ENCODE results near the gene SMYD4. TPM values are rescaled to one million over a fixed set of nuclear protein-coding genes. Genes with fewer than 3 reads are reported as not detected.

Gene SMYD4
- total RNA-seq, 1 donor from 2014 or later: 8.4 TPM

- H3K27ac ChIP-seq (ENCODE audit: low read depth, low read length): peak overlapping the region; percentile 94
- H3K36me3 ChIP-seq (ENCODE audit: control insufficient read depth in 3 of 3, insufficient read depth in 3 of 3, low read length in 3 of 3): peaks cover 0 to 3% (median 2%) of the 10 kb centered on the region in 3 donors
- H3K27me3 ChIP-seq (ENCODE audit: control insufficient read depth in 3 of 3, insufficient read depth in 3 of 3, low read length in 3 of 3): no peaks in the 10 kb centered on the region
- no peaks in the 10 kb centered on the region for H3K9me3 ChIP-seq (ENCODE audit: control insufficient read depth in 3 of 3, low read length in 3 of 3)
- peak overlapping the region; percentile 15 to 60 (median 33) for H3K4me3 ChIP-seq (ENCODE audit: low read length in 3 of 3)
- peaks cover 50 to 51% (median 51%) of the 10 kb centered on the region in 3 donors for H3K4me1 ChIP-seq (ENCODE audit: control insufficient read depth in 3 of 3, insufficient read depth in 3 of 3, low read length in 3 of 3)
- peak overlapping the region; percentile 41 to 75 (median 54) for H3K9ac ChIP-seq (ENCODE audit: low read depth in 1 of 3, low read length in 3 of 3)
These were observed 42.3 kb downstream of the SMYD4 start for GRCh38 chr17:1787301-1787902.

- Histone ChIP-seq H3K36me3 (ENCODE audit: control insufficient read depth in 3 of 3, insufficient read depth in 3 of 3, low read length in 3 of 3) (peaks cover 0 to 3% (median 2%) of the 10 kb centered on the region in 3 donors), H3K9ac (ENCODE audit: low read depth in 1 of 3, low read length in 3 of 3) (peak overlapping the region; percentile 27 to 75 (median 41)), H3K4me3 (ENCODE audit: low read length in 3 of 3) (peak overlapping the region in 2 of 3 donors; percentile 15 to 60), H3K4me1 (ENCODE audit: control insufficient read depth in 3 of 3, insufficient read depth in 3 of 3, low read length in 3 of 3) (peaks cover 57 to 58% (median 58%) of the 10 kb centered on the region in 3 donors), H3K27ac (ENCODE audit: low read depth, low read length) (peak overlapping the region; percentile 94), H3K27me3 (ENCODE audit: control insufficient read depth in 3 of 3, insufficient read depth in 3 of 3, low read length in 3 of 3) (no peaks in the 10 kb centered on the region), H3K9me3 (ENCODE audit: control insufficient read depth in 3 of 3, low read length in 3 of 3) (no peaks in the 10 kb centered on the region)
These were observed 43.0 kb downstream of the SMYD4 start for GRCh38 chr17:1786708-1787107.

GRCh38 chr17:1785930-1786329 lies 43.8 kb downstream of the SMYD4 start:
- Histone ChIP-seq H3K9ac (ENCODE audit: low read depth in 1 of 3, low read length in 3 of 3) (peak overlapping the region; percentile 41 to 75 (median 65)), H3K27me3 (ENCODE audit: control insufficient read depth in 3 of 3, insufficient read depth in 3 of 3, low read length in 3 of 3) (no peaks in the 10 kb centered on the region), H3K4me3 (ENCODE audit: low read length in 3 of 3) (peak overlapping the region in 1 of 3 donors; percentile 35), H3K4me1 (ENCODE audit: control insufficient read depth in 3 of 3, insufficient read depth in 3 of 3, low read length in 3 of 3) (peaks cover 64 to 65% (median 64%) of the 10 kb centered on the region in 3 donors), H3K9me3 (ENCODE audit: control insufficient read depth in 3 of 3, low read length in 3 of 3) (no peaks in the 10 kb centered on the region), H3K36me3 (ENCODE audit: control insufficient read depth in 3 of 3, insufficient read depth in 3 of 3, low read length in 3 of 3) (peaks cover 3 to 8% (median 5%) of the 10 kb centered on the region in 3 donors), H3K27ac (ENCODE audit: low read depth, low read length) (peak overlapping the region; percentile 94)

- peaks cover 73 to 76% (median 73%) of the 10 kb centered on the region in 3 donors for H3K4me1 ChIP-seq (ENCODE audit: control insufficient read depth in 3 of 3, insufficient read depth in 3 of 3, low read length in 3 of 3)
These were observed 45.7 kb downstream of the SMYD4 start for GRCh38 chr17:1783834-1784611.

GRCh38 chr17:1783271-1783670 lies 46.4 kb downstream of the SMYD4 start:
- Histone ChIP-seq H3K27me3 (ENCODE audit: control insufficient read depth in 3 of 3, insufficient read depth in 3 of 3, low read length in 3 of 3) (no peaks in the 10 kb centered on the region), H3K9me3 (ENCODE audit: control insufficient read depth in 3 of 3, low read length in 3 of 3) (no peaks in the 10 kb centered on the region), H3K9ac (ENCODE audit: low read depth in 1 of 3, low read length in 3 of 3) (peak overlapping the region; percentile 77 to 86 (median 78)), H3K4me1 (ENCODE audit: control insufficient read depth in 3 of 3, insufficient read depth in 3 of 3, low read length in 3 of 3) (peaks cover 73 to 79% (median 73%) of the 10 kb centered on the region in 3 donors), H3K27ac (ENCODE audit: low read depth, low read length) (peak overlapping the region; percentile 98), H3K4me3 (ENCODE audit: low read length in 3 of 3) (peak overlapping the region; percentile 18 to 73 (median 51)), H3K36me3 (ENCODE audit: control insufficient read depth in 3 of 3, insufficient read depth in 3 of 3, low read length in 3 of 3) (peaks cover 6 to 12% (median 12%) of the 10 kb centered on the region in 3 donors)

More at GRCh38 chr17:1783834-1784611, 45.7 kb downstream of the SMYD4 start:
- peak overlapping the region; percentile 18 to 73 (median 51) for H3K4me3 ChIP-seq (ENCODE audit: low read length in 3 of 3)
- H3K9ac ChIP-seq (ENCODE audit: low read depth in 1 of 3, low read length in 3 of 3): peak overlapping the region; percentile 77 to 86 (median 78)
- peaks cover 3 to 8% (median 8%) of the 10 kb centered on the region in 3 donors for H3K36me3 ChIP-seq (ENCODE audit: control insufficient read depth in 3 of 3, insufficient read depth in 3 of 3, low read length in 3 of 3)
- H3K27ac ChIP-seq (ENCODE audit: low read depth, low read length): peak overlapping the region; percentile 98
- no peaks in the 10 kb centered on the region for H3K27me3 ChIP-seq (ENCODE audit: control insufficient read depth in 3 of 3, insufficient read depth in 3 of 3, low read length in 3 of 3)
- H3K9me3 ChIP-seq (ENCODE audit: control insufficient read depth in 3 of 3, low read length in 3 of 3): no peaks in the 10 kb centered on the region

GRCh38 chr17:1782171-1782567 lies 47.5 kb downstream of the SMYD4 start:
- Histone ChIP-seq H3K4me3 (ENCODE audit: low read length in 3 of 3) (peak overlapping the region in 1 of 3 donors; percentile 61), H3K27ac (ENCODE audit: low read depth, low read length) (peak overlapping the region; percentile 98), H3K9ac (ENCODE audit: low read depth in 1 of 3, low read length in 3 of 3) (peak overlapping the region; percentile 15 to 86 (median 25)), H3K36me3 (ENCODE audit: control insufficient read depth in 3 of 3, insufficient read depth in 3 of 3, low read length in 3 of 3) (peaks cover 16 to 20% (median 18%) of the 10 kb centered on the region in 3 donors), H3K4me1 (ENCODE audit: control insufficient read depth in 3 of 3, insufficient read depth in 3 of 3, low read length in 3 of 3) (peaks cover 65 to 70% (median 67%) of the 10 kb centered on the region in 3 donors), H3K27me3 (ENCODE audit: control insufficient read depth in 3 of 3, insufficient read depth in 3 of 3, low read length in 3 of 3) (no peaks in the 10 kb centered on the region), H3K9me3 (ENCODE audit: control insufficient read depth in 3 of 3, low read length in 3 of 3) (no peaks in the 10 kb centered on the region)

- no peaks in the 10 kb centered on the region for H3K27me3 ChIP-seq (ENCODE audit: control insufficient read depth in 3 of 3, insufficient read depth in 3 of 3, low read length in 3 of 3)
- H3K4me3 ChIP-seq (ENCODE audit: low read length in 3 of 3): peak overlapping the region in 2 of 3 donors; percentile 16 to 41
- H3K27ac ChIP-seq (ENCODE audit: low read depth, low read length): peak overlapping the region; percentile 80
- peaks cover 58 to 70% (median 63%) of the 10 kb centered on the region in 3 donors for H3K4me1 ChIP-seq (ENCODE audit: control insufficient read depth in 3 of 3, insufficient read depth in 3 of 3, low read length in 3 of 3)
- peak overlapping the region; percentile 12 to 50 (median 41) for H3K9ac ChIP-seq (ENCODE audit: low read depth in 1 of 3, low read length in 3 of 3)
- peaks cover 33 to 42% (median 37%) of the 10 kb centered on the region in 3 donors for H3K36me3 ChIP-seq (ENCODE audit: control insufficient read depth in 3 of 3, insufficient read depth in 3 of 3, low read length in 3 of 3)
- H3K9me3 ChIP-seq (ENCODE audit: control insufficient read depth in 3 of 3, low read length in 3 of 3): no peaks in the 10 kb centered on the region
These were observed 50.1 kb downstream of the SMYD4 start for GRCh38 chr17:1779571-1780131.

GRCh38 chr17:1776857-1777256 lies 52.8 kb downstream of the SMYD4 start:
- H3K36me3 ChIP-seq (ENCODE audit: control insufficient read depth in 3 of 3, insufficient read depth in 3 of 3, low read length in 3 of 3): peaks cover 38 to 50% (median 44%) of the 10 kb centered on the region in 3 donors
- no peaks in the 10 kb centered on the region for H3K27me3 ChIP-seq (ENCODE audit: control insufficient read depth in 3 of 3, insufficient read depth in 3 of 3, low read length in 3 of 3)
- H3K4me3 ChIP-seq (ENCODE audit: low read length in 3 of 3): no peak overlapping the region
- H3K27ac ChIP-seq (ENCODE audit: low read depth, low read length): peak overlapping the region; percentile 67
- H3K4me1 ChIP-seq (ENCODE audit: control insufficient read depth in 3 of 3, insufficient read depth in 3 of 3, low read length in 3 of 3): peaks cover 47 to 61% (median 50%) of the 10 kb centered on the region in 3 donors
- peak overlapping the region in 1 of 3 donors; percentile 8 for H3K9ac ChIP-seq (ENCODE audit: low read depth in 1 of 3, low read length in 3 of 3)
- no peaks in the 10 kb centered on the region for H3K9me3 ChIP-seq (ENCODE audit: control insufficient read depth in 3 of 3, low read length in 3 of 3)

GRCh38 chr17:1776328-1776727 lies 53.4 kb downstream of the SMYD4 start:
- Histone ChIP-seq H3K4me1 (ENCODE audit: control insufficient read depth in 3 of 3, insufficient read depth in 3 of 3, low read length in 3 of 3) (peaks cover 42 to 56% (median 45%) of the 10 kb centered on the region in 3 donors), H3K27ac (ENCODE audit: low read depth, low read length) (peak overlapping the region; percentile 67), H3K27me3 (ENCODE audit: control insufficient read depth in 3 of 3, insufficient read depth in 3 of 3, low read length in 3 of 3) (no peaks in the 10 kb centered on the region), H3K9me3 (ENCODE audit: control insufficient read depth in 3 of 3, low read length in 3 of 3) (no peaks in the 10 kb centered on the region), H3K4me3 (ENCODE audit: low read length in 3 of 3) (no peak overlapping the region), H3K36me3 (ENCODE audit: control insufficient read depth in 3 of 3, insufficient read depth in 3 of 3, low read length in 3 of 3) (peaks cover 42 to 54% (median 48%) of the 10 kb centered on the region in 3 donors), H3K9ac (ENCODE audit: low read depth in 1 of 3, low read length in 3 of 3) (no peak overlapping the region)

Measured in skeletal muscle tissue (tissue), 4 donors.